NCI-H748 treated with DMSO at 0.1 percent for 48 hours (cell line): ENCODE data around the gene TAS2R1.
"Not testable (repeated sequence)": the region's sequence is repeated elsewhere in the genome, so short reads cannot be mapped to it uniquely, and the experiment has no call there.

Experiments used
- DNase-seq: peaks from one replicate; lab custom pipeline; 2025; lab: John Stamatoyannopoulos, UW

Gene TAS2R1

GRCh38 chr5:9622971-9623421, 7.2 kb downstream of the TAS2R1 start:
- no peak for DNase-seq

- DNase-seq = no peak
Measured at GRCh38 chr5:9621379-9621903, 8.7 kb downstream of the TAS2R1 start.

DNA sequence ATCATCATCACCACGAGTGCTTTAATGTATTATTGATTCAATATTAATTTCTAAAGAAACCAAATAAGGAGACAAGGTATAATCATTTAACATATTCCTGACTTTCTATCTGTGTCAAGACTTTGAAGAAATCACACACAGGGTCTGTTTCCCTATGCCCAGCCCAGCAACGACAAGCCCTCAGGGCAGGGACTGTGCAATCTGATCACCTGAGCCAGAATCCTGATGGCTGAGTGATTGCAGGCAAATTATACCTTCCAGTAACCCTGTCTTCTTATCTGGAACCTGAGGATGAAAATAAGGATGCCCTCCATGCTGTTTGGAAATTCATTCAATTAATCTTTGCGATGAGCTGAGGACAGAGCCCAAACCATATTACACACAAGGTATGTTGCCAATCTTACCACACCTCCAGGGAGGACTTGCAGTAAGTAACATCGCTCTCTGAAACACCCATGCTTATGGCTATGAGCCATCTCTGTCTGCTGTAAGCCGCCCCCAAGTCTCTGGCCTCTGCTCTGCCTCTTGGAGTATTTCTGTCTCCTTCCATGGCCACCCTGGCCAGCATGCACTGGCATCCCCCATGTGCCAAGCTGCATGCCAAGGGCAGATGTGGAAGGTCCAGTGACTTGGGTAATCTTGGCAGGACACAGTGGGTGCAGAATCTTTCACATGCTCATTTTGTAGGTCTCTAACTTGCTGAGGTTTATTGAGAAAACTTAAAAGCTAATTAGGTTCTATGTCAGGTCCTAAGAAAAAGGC, 10.6 kb downstream of the TAS2R1 start:
- DNase-seq = no peak

- DNase-seq = no peak
Measured at GRCh38 chr5:9617739-9618504, 12.2 kb downstream of the TAS2R1 start.

- DNase-seq = no peak
Measured at GRCh38 chr5:9617221-9617620, 12.9 kb downstream of the TAS2R1 start.

GRCh38 chr5:9615331-9615730, 14.8 kb downstream of the TAS2R1 start:
- no peak for DNase-seq

GRCh38 chr5:9613360-9613759, 16.8 kb downstream of the TAS2R1 start:
- DNase-seq = no peak

- no peak for DNase-seq
Measured at GRCh38 chr5:9610969-9611368, 19.2 kb downstream of the TAS2R1 start.

- DNase-seq = no peak
Measured at GRCh38 chr5:9610364-9610763, 19.8 kb downstream of the TAS2R1 start.

GRCh38 chr5:9608093-9608492, 22.1 kb downstream of the TAS2R1 start:
- DNase-seq = no peak

GRCh38 chr5:9605041-9605838, 24.9 kb downstream of the TAS2R1 start:
- no peak for DNase-seq

- DNase-seq = no peak
Measured at GRCh38 chr5:9604416-9604815, 25.7 kb downstream of the TAS2R1 start.

GRCh38 chr5:9601055-9601739, 29.0 kb downstream of the TAS2R1 start:
- DNase-seq = no peak

GRCh38 chr5:9599391-9599790, 30.8 kb downstream of the TAS2R1 start:
- no peak for DNase-seq

DNA sequence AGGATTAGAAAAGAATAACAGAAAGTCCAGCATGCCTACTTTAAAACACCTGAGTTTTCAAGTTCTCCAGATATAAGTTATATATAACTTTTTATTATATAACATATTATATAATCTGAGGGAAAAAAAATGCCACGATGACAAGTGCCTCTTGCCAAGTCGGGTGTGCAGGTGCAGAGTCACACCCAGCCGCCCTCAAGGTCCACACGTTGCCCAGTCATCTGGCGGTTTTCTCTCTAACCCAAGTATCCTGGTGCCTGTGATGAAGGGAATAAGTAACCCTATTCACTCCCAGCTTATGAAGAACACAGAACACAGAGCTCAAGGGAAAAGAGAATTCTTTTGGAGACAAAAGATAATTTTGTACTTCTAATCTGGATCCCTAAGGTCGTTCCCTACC, 31.8 kb downstream of the TAS2R1 start:
- DNase-seq = not testable (repeated sequence)

GRCh38 chr5:9597322-9597721, 32.8 kb downstream of the TAS2R1 start:
- not testable (repeated sequence) for DNase-seq

GRCh38 chr5:9596824-9597223, 33.3 kb downstream of the TAS2R1 start:
- DNase-seq = peak; percentile 50

DNA sequence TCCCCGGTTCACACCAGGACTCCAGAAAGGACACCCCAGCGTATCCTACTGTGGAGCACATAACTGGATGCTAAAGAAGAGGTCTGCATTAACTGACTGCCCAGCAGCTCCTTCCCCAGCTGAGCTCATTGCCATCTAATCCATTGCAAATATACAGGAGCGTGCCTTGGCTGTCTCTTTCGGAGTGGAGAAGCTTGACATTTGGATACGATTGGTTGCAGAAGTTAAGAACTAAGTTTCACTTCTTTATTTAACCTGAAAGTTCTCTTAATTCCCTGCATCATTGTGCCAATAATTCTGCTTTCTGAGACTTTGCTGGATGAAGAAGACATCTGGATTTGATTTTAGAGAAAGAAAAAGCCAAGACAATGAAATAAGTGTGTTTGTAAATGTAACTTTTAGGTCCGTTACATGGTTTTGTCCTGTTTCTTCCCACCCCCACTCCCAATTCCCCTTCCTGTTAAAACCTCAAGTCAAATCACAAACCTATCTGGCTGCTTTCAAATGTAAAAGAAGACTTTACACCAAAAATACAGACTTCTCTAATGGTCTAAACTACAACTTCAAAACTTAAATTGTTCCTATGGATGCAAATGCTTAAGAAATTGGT, 33.9 kb downstream of the TAS2R1 start:
- no peak for DNase-seq

DNA sequence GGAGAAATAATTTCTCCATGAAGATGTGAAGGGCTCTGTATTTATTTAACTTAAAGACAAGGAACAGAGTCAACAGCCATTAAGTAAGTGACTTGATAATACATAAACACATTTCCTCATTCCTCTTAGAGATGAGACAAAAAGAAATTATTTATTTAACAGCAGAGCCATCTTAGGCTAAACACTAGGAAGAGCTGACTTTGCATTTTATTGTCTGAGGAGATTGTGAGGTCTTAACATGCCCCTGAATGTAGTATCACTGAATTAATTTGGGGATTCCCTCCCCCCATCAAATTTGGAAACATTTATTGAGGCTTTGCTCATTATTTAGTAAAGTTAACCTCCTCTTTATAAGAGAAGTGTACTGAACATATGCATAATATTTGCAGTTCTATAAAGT, 35.2 kb downstream of the TAS2R1 start:
- no peak for DNase-seq

- no peak for DNase-seq
Measured at GRCh38 chr5:9589049-9589835, 40.9 kb downstream of the TAS2R1 start.
